Endothelial cell of umbilical vein (primary cell): ENCODE measurements around the gene PAX5.

Source experiments
- EZH2 ChIP-seq: IDR thresholded peaks from 2 replicates; pipeline ENCODE4 v1.6.1; 2012; ENCODE audit warnings: borderline replicate concordance, low read depth, mild to moderate bottlenecking, moderate library complexity, low read length, inconsistent platforms; ENCODE audit not compliant: severe bottlenecking
- MYC ChIP-seq: IDR thresholded peaks from one replicate; pipeline ENCODE4 v1.6.1; 2011; ENCODE audit warnings: mild to moderate bottlenecking, low read depth, low read length
- POLR2A ChIP-seq: IDR thresholded peaks from 2 replicates; pipeline ENCODE4 v1.6.1; 2012; ENCODE audit warnings: low read depth, mild to moderate bottlenecking, control low read depth, low read length
- POLR2AphosphoS5 ChIP-seq: IDR thresholded peaks from 2 replicates; pipeline ENCODE4 v1.6.1; 2012; ENCODE audit warnings: low read depth, mild to moderate bottlenecking, control low read depth, low read length, moderate library complexity; ENCODE audit not compliant: insufficient read depth
- TF ChIP-seq, protein P1 (sequence below), 2 donors: IDR thresholded peaks; 1 replicate in 1 of 2; 2 replicates in 1 of 2; pipeline ENCODE4 v1.5.1; 2011; ENCODE audit warnings: low read length in 2 of 2, mild to moderate bottlenecking in 2 of 2, moderate library complexity in 2 of 2, control low read depth in 1 of 2, inconsistent platforms in 1 of 2, low read depth in 1 of 2; ENCODE audit not compliant: insufficient read depth in 1 of 2; ENCODE audit errors: extremely low read depth in 1 of 2

DNA sequence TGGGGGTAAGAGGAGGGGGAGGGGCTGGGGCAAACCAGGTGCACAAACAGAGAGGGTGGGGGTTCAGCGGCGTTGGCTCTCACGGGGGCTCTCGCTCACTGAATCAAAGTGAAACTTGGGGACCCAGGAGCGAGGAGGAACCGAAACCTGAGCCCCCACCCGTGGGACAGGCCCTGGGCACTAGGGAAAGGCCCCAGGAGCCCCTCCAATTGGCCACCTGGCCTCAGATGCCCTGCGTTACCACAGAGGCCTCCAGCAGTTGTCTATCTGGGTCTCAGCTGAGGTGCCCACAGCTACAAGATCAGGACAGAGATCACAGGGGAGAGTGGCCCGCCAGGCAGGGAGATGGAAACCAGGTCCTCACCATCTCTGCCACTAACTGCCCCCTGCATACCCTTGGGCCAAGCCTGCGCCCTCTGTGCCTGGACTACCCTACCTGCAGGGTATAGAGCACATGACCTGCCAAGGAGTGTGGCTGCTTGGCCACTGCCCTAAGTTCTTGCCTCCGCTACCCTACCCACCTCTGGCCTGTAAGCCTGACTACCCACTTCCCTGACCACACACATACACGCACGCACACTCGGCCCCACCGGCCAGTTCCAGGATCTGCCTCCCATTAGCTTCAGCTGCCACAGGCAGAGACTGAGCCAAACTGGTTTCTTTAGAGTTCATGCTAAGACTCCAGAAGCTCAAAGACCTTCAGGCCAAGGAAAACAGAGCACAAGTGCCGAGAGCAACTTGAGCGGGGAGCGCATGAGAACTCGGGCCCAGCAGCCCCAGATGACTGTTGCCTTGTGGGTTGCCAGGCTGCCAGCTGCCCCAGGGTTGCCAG is 39.9 kb downstream of the PAX5 start:
- TF ChIP-seq, protein P1, sequence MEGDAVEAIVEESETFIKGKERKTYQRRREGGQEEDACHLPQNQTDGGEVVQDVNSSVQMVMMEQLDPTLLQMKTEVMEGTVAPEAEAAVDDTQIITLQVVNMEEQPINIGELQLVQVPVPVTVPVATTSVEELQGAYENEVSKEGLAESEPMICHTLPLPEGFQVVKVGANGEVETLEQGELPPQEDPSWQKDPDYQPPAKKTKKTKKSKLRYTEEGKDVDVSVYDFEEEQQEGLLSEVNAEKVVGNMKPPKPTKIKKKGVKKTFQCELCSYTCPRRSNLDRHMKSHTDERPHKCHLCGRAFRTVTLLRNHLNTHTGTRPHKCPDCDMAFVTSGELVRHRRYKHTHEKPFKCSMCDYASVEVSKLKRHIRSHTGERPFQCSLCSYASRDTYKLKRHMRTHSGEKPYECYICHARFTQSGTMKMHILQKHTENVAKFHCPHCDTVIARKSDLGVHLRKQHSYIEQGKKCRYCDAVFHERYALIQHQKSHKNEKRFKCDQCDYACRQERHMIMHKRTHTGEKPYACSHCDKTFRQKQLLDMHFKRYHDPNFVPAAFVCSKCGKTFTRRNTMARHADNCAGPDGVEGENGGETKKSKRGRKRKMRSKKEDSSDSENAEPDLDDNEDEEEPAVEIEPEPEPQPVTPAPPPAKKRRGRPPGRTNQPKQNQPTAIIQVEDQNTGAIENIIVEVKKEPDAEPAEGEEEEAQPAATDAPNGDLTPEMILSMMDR (IDR thresholded peaks at IDR 0.05; ENCODE audit: extremely low read depth in 1 of 2, insufficient read depth in 1 of 2, low read depth in 1 of 2, low read length in 2 of 2), result no peak
- TF ChIP-seq EZH2, result no peak
- TF ChIP-seq MYC, result no peak
- TF ChIP-seq POLR2A, result no peak
- TF ChIP-seq POLR2AphosphoS5, result no peak
